DOHH2 (cell line): ENCODE data around the gene GSTM5.

Source experiments
- EZH2phosphoT487 ChIP-seq: fragments of 200-600 bp; sonication (generic); IDR thresholded peaks from 2 replicates; pipeline ENCODE4 v1.6.1; 2017; ENCODE audit warnings: borderline replicate concordance, mild to moderate bottlenecking, antibody characterized with exemption, low read length, moderate library complexity, mixed read lengths
- TF ChIP-seq, protein P1 (sequence below): fragments of 200-600 bp; sonication (generic); IDR thresholded peaks from one replicate; pipeline ENCODE4 v1.5.1; 2014; ENCODE audit warnings: antibody characterized with exemption, mild to moderate bottlenecking, low read depth, low read length; ENCODE audit not compliant: poor library complexity, severe bottlenecking

- TF ChIP-seq, protein P1, sequence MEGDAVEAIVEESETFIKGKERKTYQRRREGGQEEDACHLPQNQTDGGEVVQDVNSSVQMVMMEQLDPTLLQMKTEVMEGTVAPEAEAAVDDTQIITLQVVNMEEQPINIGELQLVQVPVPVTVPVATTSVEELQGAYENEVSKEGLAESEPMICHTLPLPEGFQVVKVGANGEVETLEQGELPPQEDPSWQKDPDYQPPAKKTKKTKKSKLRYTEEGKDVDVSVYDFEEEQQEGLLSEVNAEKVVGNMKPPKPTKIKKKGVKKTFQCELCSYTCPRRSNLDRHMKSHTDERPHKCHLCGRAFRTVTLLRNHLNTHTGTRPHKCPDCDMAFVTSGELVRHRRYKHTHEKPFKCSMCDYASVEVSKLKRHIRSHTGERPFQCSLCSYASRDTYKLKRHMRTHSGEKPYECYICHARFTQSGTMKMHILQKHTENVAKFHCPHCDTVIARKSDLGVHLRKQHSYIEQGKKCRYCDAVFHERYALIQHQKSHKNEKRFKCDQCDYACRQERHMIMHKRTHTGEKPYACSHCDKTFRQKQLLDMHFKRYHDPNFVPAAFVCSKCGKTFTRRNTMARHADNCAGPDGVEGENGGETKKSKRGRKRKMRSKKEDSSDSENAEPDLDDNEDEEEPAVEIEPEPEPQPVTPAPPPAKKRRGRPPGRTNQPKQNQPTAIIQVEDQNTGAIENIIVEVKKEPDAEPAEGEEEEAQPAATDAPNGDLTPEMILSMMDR = no peak
- TF ChIP-seq EZH2phosphoT487 = no peak
Observed at GRCh38 chr1:109760581-109761226, 48.7 kb downstream of the GSTM5 start.
